A673 (cell line): ENCODE results near the gene STEAP1B. TPM values are rescaled to one million over a fixed set of nuclear protein-coding genes. Genes with fewer than 3 reads are reported as not detected.

ENCODE experiments used
- BruUV-seq: library from RNA; stranded (reverse); fragments of 400-500 nt; replicated peaks from 2 replicates; lab custom pipeline; 2021; lab: Mats Ljungman, UMichigan
- CTCF ChIA-PET: fragments of 300-600 bp; sonication (Branson Sonifier 250); formaldehyde crosslinking; loops from one replicate; lab custom pipeline; 2022; ENCODE audit warnings: antibody characterized with exemption; lab: Charles Lee
- POLR2A ChIA-PET: fragments of 300-600 bp; sonication (Branson Sonifier 250); formaldehyde crosslinking; loops from one replicate; lab custom pipeline; 2022; ENCODE audit warnings: antibody characterized with exemption; ENCODE audit not compliant: low non-redundant PET; lab: Charles Lee
- DNase-seq: peaks from one replicate; pipeline ENCODE4 v3.0.0-alpha.2; 2015; ENCODE audit warnings: low spot score
- H3K27ac ChIP-seq: fragments of 200-600 bp; sonication (generic); 2 replicates; pipeline ENCODE4 v1.5.1; 2016; ENCODE audit warnings: mixed run types, low read depth, mild to moderate bottlenecking, mixed read lengths, antibody characterized with exemption, low read length; ENCODE audit not compliant: poor library complexity, severe bottlenecking
- H3K27me3 ChIP-seq: fragments of 200-600 bp; sonication (generic); replicated peaks from 2 replicates; pipeline ENCODE4 v1.6.1; 2017; ENCODE audit warnings: mixed run types, low read depth, mild to moderate bottlenecking, mixed read lengths, antibody characterized with exemption, low read length; ENCODE audit not compliant: insufficient read depth, poor library complexity
- H3K36me3 ChIP-seq: fragments of 200-600 bp; sonication (generic); 2 replicates; pipeline ENCODE4 v1.6.1; 2016; ENCODE audit warnings: mixed run types, mild to moderate bottlenecking, mixed read lengths, antibody characterized with exemption, low read length; ENCODE audit not compliant: insufficient read depth, poor library complexity, severe bottlenecking
- H3K4me1 ChIP-seq: fragments of 200-600 bp; sonication (generic); 2 replicates; pipeline ENCODE4 v1.6.1; 2017; ENCODE audit warnings: mixed run types, mild to moderate bottlenecking, mixed read lengths, antibody characterized with exemption, low read length; ENCODE audit not compliant: insufficient read depth, poor library complexity, severe bottlenecking
- H3K4me3 ChIP-seq: fragments of 200-600 bp; sonication (generic); 2 replicates; pipeline ENCODE4 v1.5.1; 2016; ENCODE audit warnings: low read depth, mixed run types, mild to moderate bottlenecking, mixed read lengths, low read length; ENCODE audit not compliant: poor library complexity, severe bottlenecking
- H3K9me3 ChIP-seq: fragments of 200-600 bp; sonication (generic); 2 replicates; pipeline ENCODE4 v1.6.1; 2016; ENCODE audit warnings: mixed run types, low read depth, mild to moderate bottlenecking, mixed read lengths, antibody characterized with exemption, low read length; ENCODE audit not compliant: poor library complexity, severe bottlenecking
- EZH2 ChIP-seq: fragments of 200-600 bp; sonication (generic); IDR thresholded peaks from 2 replicates; pipeline ENCODE4 v1.6.1; 2017; ENCODE audit warnings: borderline replicate concordance, low read depth, mild to moderate bottlenecking, mixed read lengths, antibody characterized with exemption, low read length; ENCODE audit not compliant: poor library complexity, severe bottlenecking
- intact Hi-C: fragments of 100-400 bp; cut with micrococcal nuclease; formaldehyde crosslinking; loops from one replicate; pipeline ENCODE4 v1.10.0; 2022; ENCODE audit not compliant: unreplicated experiment
- total RNA-seq: library from RNA; stranded (reverse); gene quantifications from 2 replicates; pipeline ENCODE4 v1.2.3, GENCODE V29; 2021
- TF ChIP-seq, protein P1 (sequence below): fragments of 300-800, 200-600 bp; sonication (generic); conservative IDR thresholded peaks from 2 replicates; pipeline ENCODE4 v1.5.1; 2017; ENCODE audit warnings: low read depth, mild to moderate bottlenecking, antibody characterized with exemption, low read length, moderate library complexity, mixed read lengths

Gene STEAP1B
- total RNA-seq, 1 experiment from 2014 or later, result 49.9 TPM

DNA sequence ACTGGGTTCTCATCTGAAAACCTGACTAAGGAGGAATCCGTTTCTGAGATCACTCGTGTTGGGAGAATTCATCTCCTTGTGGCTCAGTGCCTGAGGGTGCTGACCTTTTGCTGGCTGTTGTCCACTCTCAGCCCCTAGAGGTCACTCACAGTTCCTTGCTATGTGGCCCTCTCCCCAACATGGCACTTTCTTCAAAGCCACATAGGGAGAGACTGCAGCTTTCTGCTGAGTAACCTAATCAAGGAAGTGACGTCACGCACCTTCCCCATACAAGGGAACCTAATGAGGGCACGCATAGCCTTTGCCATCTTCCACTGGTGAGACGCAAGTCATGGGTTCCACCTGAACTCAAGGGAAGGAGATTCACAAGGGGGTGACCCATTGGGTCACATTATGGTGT lies 23.2 kb downstream of the STEAP1B start:
- POLR2A ChIA-PET, result no interaction called here
- intact Hi-C loops, result no loop called here
- Histone ChIP-seq H3K4me1 (no peaks in the 10 kb centered on the region), H3K36me3 (peaks cover 5% of the 10 kb centered on the region), H3K4me3 (no peak overlapping the region), H3K9me3 (no peaks in the 10 kb centered on the region), H3K27ac (no peak overlapping the region), H3K27me3 (no peaks in the 10 kb centered on the region)
- no peak for DNase-seq
- TF ChIP-seq EZH2, result no peak
- TF ChIP-seq, protein P1, sequence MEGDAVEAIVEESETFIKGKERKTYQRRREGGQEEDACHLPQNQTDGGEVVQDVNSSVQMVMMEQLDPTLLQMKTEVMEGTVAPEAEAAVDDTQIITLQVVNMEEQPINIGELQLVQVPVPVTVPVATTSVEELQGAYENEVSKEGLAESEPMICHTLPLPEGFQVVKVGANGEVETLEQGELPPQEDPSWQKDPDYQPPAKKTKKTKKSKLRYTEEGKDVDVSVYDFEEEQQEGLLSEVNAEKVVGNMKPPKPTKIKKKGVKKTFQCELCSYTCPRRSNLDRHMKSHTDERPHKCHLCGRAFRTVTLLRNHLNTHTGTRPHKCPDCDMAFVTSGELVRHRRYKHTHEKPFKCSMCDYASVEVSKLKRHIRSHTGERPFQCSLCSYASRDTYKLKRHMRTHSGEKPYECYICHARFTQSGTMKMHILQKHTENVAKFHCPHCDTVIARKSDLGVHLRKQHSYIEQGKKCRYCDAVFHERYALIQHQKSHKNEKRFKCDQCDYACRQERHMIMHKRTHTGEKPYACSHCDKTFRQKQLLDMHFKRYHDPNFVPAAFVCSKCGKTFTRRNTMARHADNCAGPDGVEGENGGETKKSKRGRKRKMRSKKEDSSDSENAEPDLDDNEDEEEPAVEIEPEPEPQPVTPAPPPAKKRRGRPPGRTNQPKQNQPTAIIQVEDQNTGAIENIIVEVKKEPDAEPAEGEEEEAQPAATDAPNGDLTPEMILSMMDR, result no peak
- BruUV-seq, result no TSS peak
- CTCF ChIA-PET, result no interaction called here

DNA sequence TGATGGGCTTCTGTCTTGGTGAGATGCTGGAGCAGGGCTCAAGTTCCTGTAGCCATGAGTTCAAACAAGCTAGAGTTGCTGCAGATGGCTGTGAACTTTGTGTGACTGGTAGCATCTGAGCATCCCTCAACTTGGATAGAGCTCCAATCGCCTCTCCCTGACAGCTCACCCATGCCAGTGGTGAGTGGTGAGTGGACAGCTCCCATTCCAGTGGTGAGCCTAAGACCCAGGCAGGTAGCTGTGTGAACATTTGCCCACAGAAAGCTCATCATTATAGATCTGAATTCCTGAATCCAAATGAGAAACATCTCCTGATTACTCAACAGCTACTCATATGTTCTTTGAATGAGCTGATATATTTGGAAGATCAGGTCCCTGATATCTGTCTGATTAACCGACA lies 25.3 kb downstream of the STEAP1B start:
- Histone ChIP-seq H3K4me1 (no peaks in the 10 kb centered on the region), H3K36me3 (peaks cover 5% of the 10 kb centered on the region), H3K4me3 (no peak overlapping the region), H3K9me3 (no peaks in the 10 kb centered on the region), H3K27me3 (no peaks in the 10 kb centered on the region), H3K27ac (no peak overlapping the region)
- TF ChIP-seq EZH2, result no peak
- TF ChIP-seq, protein P1, result no peak
- intact Hi-C loops, result no loop called here
- BruUV-seq, result no TSS peak
- ChIA-PET POLR2A (interaction anchor here (0.7 kb wide), 1 partner anchor 242 kb away, joined by 5 read pairs; no protein-coding TSS in a partner anchor), CTCF (interaction anchor here (0.6 kb wide), 1 partner anchor 24 kb away, joined by 3 read pairs; no protein-coding TSS in a partner anchor)
- DNase-seq, result no peak

DNA sequence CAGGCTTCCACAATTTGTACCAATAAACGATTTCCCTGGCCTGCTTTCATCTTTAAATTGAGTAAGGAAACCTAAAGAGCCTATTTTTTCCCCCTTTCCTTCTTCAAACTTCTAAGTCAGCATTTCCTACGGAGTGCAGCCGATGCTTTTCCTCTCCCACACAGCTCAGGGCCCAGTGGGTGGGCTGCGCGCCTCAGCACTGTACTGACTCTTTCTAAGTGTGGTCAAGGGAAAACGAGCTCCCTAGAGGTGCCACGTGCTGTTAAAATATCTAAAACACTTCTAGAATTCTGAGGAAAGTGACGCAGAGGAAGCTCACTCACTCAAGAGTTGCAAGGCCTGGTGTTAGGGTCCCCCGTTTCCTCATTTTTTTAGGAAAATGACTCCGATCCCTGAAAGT lies 29.0 kb downstream of the STEAP1B start:
- H3K36me3 ChIP-seq, result peaks cover 5% of the 10 kb centered on the region
- H3K4me1 ChIP-seq, result no peaks in the 10 kb centered on the region
- CTCF ChIA-PET, result no interaction called here
- DNase-seq, result no peak
- H3K4me3 ChIP-seq, result no peak overlapping the region
- POLR2A ChIA-PET, result no interaction called here
- intact Hi-C loops, result no loop called here
- no peaks in the 10 kb centered on the region for H3K9me3 ChIP-seq
- no peak for TF ChIP-seq EZH2
- TF ChIP-seq, protein P1, result no peak
- no peak overlapping the region for H3K27ac ChIP-seq
- H3K27me3 ChIP-seq, result no peaks in the 10 kb centered on the region
- BruUV-seq, result no TSS peak
